GM18520 (cell line): ENCODE measurements around the gene OR10G7.
"Not testable (repeated sequence)": the region's sequence is repeated elsewhere in the genome, so short reads cannot be mapped to it uniquely, and the experiment has no call there.

ENCODE experiments used
- ATAC-seq: cut with Tn5 transposase; IDR thresholded peaks from one replicate; pipeline ENCODE4 v1.9.1; 2021; ENCODE audit not compliant: unreplicated experiment

Gene OR10G7

GRCh38 chr11:124043420-124043819, 2.3 kb upstream of the OR10G7 start:
- ATAC-seq = no peak

GRCh38 chr11:124039557-124039956, 1.6 kb downstream of the OR10G7 start:
- ATAC-seq = no peak

- ATAC-seq = no peak
Measured at GRCh38 chr11:124036666-124037065, 4.5 kb downstream of the OR10G7 start.

GRCh38 chr11:124026498-124026897, 14.6 kb downstream of the OR10G7 start, which contains the start of gene OR10G8:
TSS of gene OR10G8 (plus strand) at chr11:124026798. CDS start at chr11:124029623, 2,825 bp downstream.
- no peak for ATAC-seq

GRCh38 chr11:124015837-124016236, 25.3 kb downstream of the OR10G7 start:
- not testable (repeated sequence) for ATAC-seq

- ATAC-seq = no peak
Measured at GRCh38 chr11:124012697-124013096, 28.4 kb downstream of the OR10G7 start, which contains the start of gene OR10G4. TSS of gene OR10G4 (plus strand) at chr11:124012997. CDS start at chr11:124015575, 2,578 bp downstream.

GRCh38 chr11:123995119-123995518, 46.0 kb downstream of the OR10G7 start, which contains the start of gene OR10G6:
TSS of gene OR10G6 (minus strand) at chr11:123995161. CDS start at chr11:123995161, 0 bp downstream.
- no peak for ATAC-seq
